Dedifferentiated amniotic fluid mesenchymal stem cell (primary cell): ENCODE results near the gene GNMT.
"Not testable (repeated sequence)": the region's sequence is repeated elsewhere in the genome, so short reads cannot be mapped to it uniquely, and the experiment has no call there.

Experiments
- DNase-seq: peaks from one replicate; pipeline ENCODE4 v3.0.0-alpha.2; 2016; ENCODE audit errors: extremely low spot score

The GNMT gene

DNA sequence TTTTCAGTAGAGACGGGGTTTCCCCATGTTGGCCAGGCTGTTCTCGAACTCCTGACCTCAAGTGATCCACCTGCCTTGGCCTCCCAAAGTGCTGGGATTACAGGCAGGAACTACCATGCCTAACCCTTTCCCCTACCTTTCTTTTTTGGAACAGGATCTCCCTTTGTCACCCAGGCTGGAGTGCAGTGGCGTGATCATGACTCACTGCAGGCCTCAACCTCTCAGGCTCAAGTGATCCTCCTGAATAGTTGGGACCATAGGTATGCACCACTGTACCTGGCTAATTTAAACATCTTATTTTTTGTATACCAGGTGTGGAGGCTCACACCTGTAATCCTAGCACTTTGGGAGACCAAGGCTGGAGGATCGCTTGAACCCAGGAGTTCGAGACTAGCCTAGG, 19.2 kb upstream of the GNMT start:
- not testable (repeated sequence) for DNase-seq

DNA sequence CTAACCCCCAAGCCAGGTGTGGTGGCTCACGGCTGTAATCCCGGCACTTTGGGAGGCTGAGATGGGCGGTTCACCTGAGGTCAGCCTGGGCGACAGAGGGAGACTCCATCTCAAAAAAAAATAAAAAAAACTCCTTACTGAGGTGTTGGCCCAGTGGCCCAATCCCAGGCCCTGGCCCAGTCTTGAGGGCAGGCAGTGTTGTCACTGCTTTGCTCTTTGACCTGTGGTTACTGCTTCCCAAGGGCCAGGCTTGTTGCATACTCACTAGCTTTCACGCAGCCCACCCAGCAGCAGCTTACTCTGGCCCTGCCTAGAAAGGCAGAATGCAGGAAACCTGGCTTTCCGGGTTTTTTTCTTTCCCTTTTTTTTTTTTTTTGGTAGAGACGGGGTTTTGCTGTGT, 18.1 kb upstream of the GNMT start:
- DNase-seq, result no peak

DNA sequence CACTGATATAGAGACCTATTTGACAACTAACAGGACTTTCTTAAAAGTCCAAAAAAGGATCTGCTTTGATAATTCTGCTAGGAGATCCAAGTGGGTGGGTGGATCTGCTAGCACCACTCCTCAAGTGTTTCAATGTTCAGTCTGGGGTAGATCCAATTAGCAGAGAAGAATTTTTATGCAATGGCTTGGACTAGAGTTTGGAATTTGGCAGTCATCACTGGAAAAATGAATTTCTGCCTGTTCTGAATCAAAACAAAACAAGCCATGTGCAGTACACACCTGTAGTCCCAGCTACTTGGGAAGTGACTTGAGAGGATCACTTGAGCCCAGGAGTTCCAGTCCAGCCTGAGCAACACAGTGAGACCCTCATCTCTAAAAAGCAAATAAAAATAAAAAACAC, 12.6 kb upstream of the GNMT start:
- no peak for DNase-seq

GRCh38 chr6:42952389-42952788, 8.2 kb upstream of the GNMT start:
- DNase-seq, result no peak

DNA sequence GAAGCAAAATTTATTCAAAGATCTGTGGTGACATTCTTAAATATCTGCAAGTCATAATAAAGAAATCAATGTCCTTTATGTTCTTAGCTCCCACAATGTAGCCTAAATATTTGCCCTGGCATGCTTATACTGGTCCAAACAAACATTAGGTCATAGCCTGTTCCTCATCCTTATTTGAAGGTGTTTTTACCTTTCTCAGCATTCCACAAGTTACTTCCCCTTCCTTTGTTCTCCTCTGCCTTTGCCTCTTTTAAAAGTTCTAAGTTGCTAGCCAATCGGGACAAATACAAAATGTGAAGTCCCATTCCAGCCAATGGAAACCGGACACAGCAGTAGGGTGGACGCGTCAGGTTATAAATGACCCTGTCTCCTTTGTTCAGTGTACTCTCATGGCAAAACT, 6.1 kb upstream of the GNMT start:
- not testable (repeated sequence) for DNase-seq

- no peak for DNase-seq
These were observed 2.4 kb upstream of the GNMT start for GRCh38 chr6:42958125-42958524.

- DNase-seq, result no peak
These were observed 674 bp upstream of the GNMT start for GRCh38 chr6:42959917-42960242.

GRCh38 chr6:42961020-42961470, 491 bp downstream of the GNMT start:
- DNase-seq, result no peak

GRCh38 chr6:42962096-42962495, 1.5 kb downstream of the GNMT start:
- DNase-seq, result no peak

GRCh38 chr6:42962502-42963178, 2.1 kb downstream of the GNMT start:
- no peak for DNase-seq

GRCh38 chr6:42963179-42963854, 2.8 kb downstream of the GNMT start:
- no peak for DNase-seq

DNA sequence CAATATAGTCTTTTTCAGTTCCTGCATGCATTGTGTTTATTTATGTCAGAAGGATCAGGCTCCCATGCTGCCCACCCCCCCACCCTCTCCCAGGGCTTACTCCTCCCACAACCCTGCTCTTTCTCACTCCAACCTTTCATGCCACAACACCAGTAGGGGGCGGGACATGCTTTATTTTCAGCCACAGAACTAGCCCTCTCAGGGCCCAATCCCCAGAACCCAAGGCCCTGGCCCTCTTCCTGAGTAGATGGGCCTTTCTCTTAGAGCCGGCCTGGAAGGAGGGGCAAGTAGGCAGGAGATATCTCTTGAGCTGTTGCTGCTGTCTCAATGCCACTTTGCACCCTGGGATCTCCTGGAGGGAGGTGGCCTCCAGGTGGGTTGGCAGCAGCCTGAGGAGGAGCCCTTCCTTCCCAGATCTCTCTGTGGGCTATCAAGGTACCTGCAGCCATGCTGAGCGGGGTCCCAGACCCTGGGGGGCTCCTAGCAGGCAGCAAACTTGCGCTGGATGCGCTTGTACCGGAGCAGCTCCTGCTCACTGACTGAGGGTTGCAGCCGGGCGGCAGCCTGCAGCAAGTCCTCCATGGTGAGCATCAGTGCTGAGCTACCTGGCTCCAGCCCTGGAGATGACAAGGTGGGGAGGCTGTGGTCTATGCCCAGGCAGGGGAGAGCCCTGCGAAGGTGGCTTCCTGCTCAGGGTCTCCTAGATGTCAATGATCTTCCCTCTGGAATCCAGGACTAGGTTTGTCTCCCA, 3.5 kb downstream of the GNMT start:
- DNase-seq, result no peak

DNA sequence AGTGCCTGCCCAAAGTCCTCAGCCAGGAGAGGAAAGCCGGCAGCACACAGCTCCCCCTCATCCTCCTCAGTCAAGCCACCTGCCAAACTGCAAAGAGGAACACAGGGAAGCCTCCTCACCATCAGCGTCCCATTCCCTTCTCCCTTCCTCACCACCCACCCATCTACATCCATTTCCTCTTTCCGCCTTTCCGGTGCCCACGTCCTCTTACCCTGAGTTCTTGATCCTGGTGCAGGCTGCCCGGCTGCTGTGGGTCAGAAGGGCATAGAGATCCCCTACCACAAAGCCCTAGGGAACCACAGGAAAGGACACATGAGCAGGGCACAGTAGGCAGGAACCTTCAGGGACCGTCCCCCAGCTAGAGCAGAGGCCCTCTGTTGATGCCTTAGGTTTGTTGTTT, 6.0 kb downstream of the GNMT start:
- DNase-seq, result no peak

DNA sequence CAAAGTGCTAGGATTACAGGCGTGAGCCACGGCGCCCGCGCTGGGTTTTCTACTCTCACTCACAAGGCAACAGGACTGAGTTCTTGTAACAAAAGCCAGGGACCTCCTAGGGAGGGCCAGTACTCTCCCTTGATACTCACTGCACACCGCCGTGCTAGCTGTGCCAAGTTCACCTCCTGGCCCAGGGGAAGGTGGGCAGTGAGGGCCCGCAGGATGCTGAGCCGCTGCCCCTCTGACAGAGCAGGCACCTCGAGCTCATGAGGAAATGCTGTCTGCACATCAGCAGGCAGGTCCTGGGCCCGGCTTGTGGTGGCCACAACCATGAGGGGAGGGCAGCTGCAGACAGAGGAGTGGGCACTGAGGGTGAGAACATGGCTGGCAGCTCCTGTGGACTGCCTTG, 6.7 kb downstream of the GNMT start:
- DNase-seq, result no peak

- DNase-seq, result no peak
These were observed 7.7 kb downstream of the GNMT start for GRCh38 chr6:42968126-42968701.

- no peak for DNase-seq
These were observed 8.2 kb downstream of the GNMT start for GRCh38 chr6:42968783-42969182.

GRCh38 chr6:42969431-42969830, 8.9 kb downstream of the GNMT start:
- no peak for DNase-seq

- DNase-seq, result no peak
These were observed 9.4 kb downstream of the GNMT start for GRCh38 chr6:42969934-42970333.

GRCh38 chr6:42970871-42971612, 10.5 kb downstream of the GNMT start:
- no peak for DNase-seq

- no peak for DNase-seq
These were observed 11.3 kb downstream of the GNMT start for GRCh38 chr6:42971746-42972327.

GRCh38 chr6:42973926-42974325, 13.4 kb downstream of the GNMT start:
- DNase-seq, result no peak
